Activated CD4-positive, alpha-beta T cell treated with anti-CD3 and anti-CD28 coated beads, Interleukin-2, amount 10 ng/mL, durations not matched to agents 24 days and 14 days (primary cell): ENCODE results near the gene XKR7. TPM values are rescaled to one million over a fixed set of nuclear protein-coding genes. Genes with fewer than 3 reads are reported as not detected.

Source experiments
- DNase-seq: peaks from one replicate; pipeline ENCODE4 v3.0.0; 2022
- H3K27ac Mint-ChIP-seq: one replicate; pipeline ENCODE4 v1.8.0; 2022; ENCODE audit warnings: mild to moderate bottlenecking, mixed read lengths
- H3K27me3 Mint-ChIP-seq: one replicate; pipeline ENCODE4 v1.8.0; 2022; ENCODE audit warnings: mixed read lengths
- H3K36me3 Mint-ChIP-seq: one replicate; pipeline ENCODE4 v1.8.0; 2022; ENCODE audit warnings: low read depth, mild to moderate bottlenecking, mixed read lengths
- H3K4me1 Mint-ChIP-seq: one replicate; pipeline ENCODE4 v1.8.0; 2021; ENCODE audit warnings: mixed read lengths
- H3K4me3 Mint-ChIP-seq: one replicate; pipeline ENCODE4 v1.8.0; 2022; ENCODE audit warnings: mild to moderate bottlenecking, moderate library complexity, mixed read lengths
- H3K9me3 Mint-ChIP-seq: one replicate; pipeline ENCODE4 v1.8.0; 2021; ENCODE audit warnings: mixed read lengths
- intact Hi-C: fragments of 100-400 bp; cut with micrococcal nuclease; formaldehyde crosslinking; loops from one replicate; pipeline ENCODE4 v1.15.1; 2023
- total RNA-seq: library from RNA; stranded (reverse); gene quantifications from 2 replicates; pipeline ENCODE4 v1.2.3, GENCODE V29; 2022

The XKR7 gene
- total RNA-seq, 1 donor from 2014 or later: not detected

GRCh38 chr20:31975874-31976273 is 7.9 kb downstream of the XKR7 start:
- intact Hi-C loops: no loop called here
- H3K4me3 Mint-ChIP-seq: no peak overlapping the region
- no peaks in the 10 kb centered on the region for H3K36me3 Mint-ChIP-seq
- peaks cover 10% of the 10 kb centered on the region for H3K27me3 Mint-ChIP-seq
- H3K4me1 Mint-ChIP-seq: no peaks in the 10 kb centered on the region
- no peaks in the 10 kb centered on the region for H3K9me3 Mint-ChIP-seq
- DNase-seq: no peak
- no peak overlapping the region for H3K27ac Mint-ChIP-seq

GRCh38 chr20:31977080-31977479 is 9.1 kb downstream of the XKR7 start:
- no peak for DNase-seq
- Mint-ChIP-seq H3K36me3 (no peaks in the 10 kb centered on the region), H3K9me3 (no peaks in the 10 kb centered on the region), H3K4me1 (no peaks in the 10 kb centered on the region), H3K27me3 (peaks cover 7% of the 10 kb centered on the region), H3K4me3 (no peak overlapping the region), H3K27ac (no peak overlapping the region)
- intact Hi-C loops: no loop called here

GRCh38 chr20:31979713-31980426 is 11.9 kb downstream of the XKR7 start:
- Mint-ChIP-seq H3K27me3 (peaks cover 7% of the 10 kb centered on the region), H3K4me1 (no peaks in the 10 kb centered on the region), H3K27ac (no peak overlapping the region), H3K9me3 (no peaks in the 10 kb centered on the region), H3K36me3 (no peaks in the 10 kb centered on the region), H3K4me3 (no peak overlapping the region)
- intact Hi-C loops: no loop called here
- no peak for DNase-seq

GRCh38 chr20:31981784-31982183 is 13.8 kb downstream of the XKR7 start:
- no peak for DNase-seq
- H3K27ac Mint-ChIP-seq: no peak overlapping the region
- intact Hi-C loops: no loop called here
- no peaks in the 10 kb centered on the region for H3K36me3 Mint-ChIP-seq
- H3K9me3 Mint-ChIP-seq: no peaks in the 10 kb centered on the region
- no peak overlapping the region for H3K4me3 Mint-ChIP-seq
- H3K4me1 Mint-ChIP-seq: no peaks in the 10 kb centered on the region
- peaks cover 2% of the 10 kb centered on the region for H3K27me3 Mint-ChIP-seq

- H3K9me3 Mint-ChIP-seq: no peaks in the 10 kb centered on the region
- intact Hi-C loops: no loop called here
- no peak overlapping the region for H3K4me3 Mint-ChIP-seq
- H3K27ac Mint-ChIP-seq: no peak overlapping the region
- H3K4me1 Mint-ChIP-seq: no peaks in the 10 kb centered on the region
- no peaks in the 10 kb centered on the region for H3K36me3 Mint-ChIP-seq
- H3K27me3 Mint-ChIP-seq: no peaks in the 10 kb centered on the region
- DNase-seq: no peak
Observed at GRCh38 chr20:31984981-31985471, 17.1 kb downstream of the XKR7 start.

- Mint-ChIP-seq H3K27ac (no peak overlapping the region), H3K9me3 (no peaks in the 10 kb centered on the region), H3K27me3 (peaks cover 8% of the 10 kb centered on the region), H3K36me3 (no peaks in the 10 kb centered on the region), H3K4me3 (no peak overlapping the region), H3K4me1 (no peaks in the 10 kb centered on the region)
- DNase-seq: no peak
- intact Hi-C loops: no loop called here
Observed at GRCh38 chr20:31987744-31988143, 19.8 kb downstream of the XKR7 start.

- H3K4me1 Mint-ChIP-seq: no peaks in the 10 kb centered on the region
- no peak for DNase-seq
- no peaks in the 10 kb centered on the region for H3K9me3 Mint-ChIP-seq
- H3K27me3 Mint-ChIP-seq: peaks cover 14% of the 10 kb centered on the region
- H3K36me3 Mint-ChIP-seq: no peaks in the 10 kb centered on the region
- H3K27ac Mint-ChIP-seq: no peak overlapping the region
- no peak overlapping the region for H3K4me3 Mint-ChIP-seq
- intact Hi-C loops: no loop called here
Observed at GRCh38 chr20:31988430-31989015, 20.6 kb downstream of the XKR7 start.

GRCh38 chr20:31989030-31989645 is 21.2 kb downstream of the XKR7 start:
- H3K4me3 Mint-ChIP-seq: no peak overlapping the region
- no peaks in the 10 kb centered on the region for H3K36me3 Mint-ChIP-seq
- intact Hi-C loops: no loop called here
- H3K9me3 Mint-ChIP-seq: no peaks in the 10 kb centered on the region
- no peak for DNase-seq
- H3K27me3 Mint-ChIP-seq: peaks cover 20% of the 10 kb centered on the region
- H3K4me1 Mint-ChIP-seq: no peaks in the 10 kb centered on the region
- H3K27ac Mint-ChIP-seq: no peak overlapping the region

GRCh38 chr20:31990641-31991338 is 22.8 kb downstream of the XKR7 start:
- Mint-ChIP-seq H3K27me3 (peaks cover 30% of the 10 kb centered on the region), H3K9me3 (no peaks in the 10 kb centered on the region), H3K4me1 (no peaks in the 10 kb centered on the region), H3K36me3 (no peaks in the 10 kb centered on the region), H3K27ac (no peak overlapping the region), H3K4me3 (no peak overlapping the region)
- intact Hi-C loops: no loop called here
- no peak for DNase-seq

GRCh38 chr20:31991339-31991705 is 23.4 kb downstream of the XKR7 start:
- H3K4me3 Mint-ChIP-seq: no peak overlapping the region
- peaks cover 34% of the 10 kb centered on the region for H3K27me3 Mint-ChIP-seq
- no peaks in the 10 kb centered on the region for H3K4me1 Mint-ChIP-seq
- no peak overlapping the region for H3K27ac Mint-ChIP-seq
- intact Hi-C loops: no loop called here
- H3K9me3 Mint-ChIP-seq: no peaks in the 10 kb centered on the region
- no peak for DNase-seq
- no peaks in the 10 kb centered on the region for H3K36me3 Mint-ChIP-seq

GRCh38 chr20:31992086-31992485 is 24.1 kb downstream of the XKR7 start:
- Mint-ChIP-seq H3K9me3 (no peaks in the 10 kb centered on the region), H3K36me3 (no peaks in the 10 kb centered on the region), H3K4me3 (no peak overlapping the region), H3K27ac (no peak overlapping the region), H3K4me1 (no peaks in the 10 kb centered on the region), H3K27me3 (peaks cover 38% of the 10 kb centered on the region)
- intact Hi-C loops: no loop called here
- no peak for DNase-seq

- DNase-seq: no peak
- Mint-ChIP-seq H3K4me3 (no peak overlapping the region), H3K9me3 (no peaks in the 10 kb centered on the region), H3K4me1 (no peaks in the 10 kb centered on the region), H3K27ac (no peak overlapping the region), H3K27me3 (peaks cover 34% of the 10 kb centered on the region), H3K36me3 (no peaks in the 10 kb centered on the region)
- intact Hi-C loops: no loop called here
Observed at GRCh38 chr20:31996996-31997395, 29.0 kb downstream of the XKR7 start.

GRCh38 chr20:31998246-31998645 is 30.3 kb downstream of the XKR7 start:
- peaks cover 27% of the 10 kb centered on the region for H3K27me3 Mint-ChIP-seq
- no peaks in the 10 kb centered on the region for H3K4me1 Mint-ChIP-seq
- no peak overlapping the region for H3K27ac Mint-ChIP-seq
- H3K9me3 Mint-ChIP-seq: no peaks in the 10 kb centered on the region
- no peak overlapping the region for H3K4me3 Mint-ChIP-seq
- no peak for DNase-seq
- no peaks in the 10 kb centered on the region for H3K36me3 Mint-ChIP-seq
- intact Hi-C loops: no loop called here

GRCh38 chr20:32003325-32003724 is 35.4 kb downstream of the XKR7 start:
- Mint-ChIP-seq H3K27me3 (peaks cover 5% of the 10 kb centered on the region), H3K36me3 (no peaks in the 10 kb centered on the region), H3K27ac (no peak overlapping the region), H3K4me1 (peaks cover 6% of the 10 kb centered on the region), H3K4me3 (no peak overlapping the region), H3K9me3 (no peaks in the 10 kb centered on the region)
- intact Hi-C loops: no loop called here
- DNase-seq: no peak
